HG03520 (cell line): ENCODE data around the gene NNAT.

ENCODE experiments used
- ATAC-seq: cut with Tn5 transposase; IDR thresholded peaks from one replicate; pipeline ENCODE4 v1.9.1; 2021; ENCODE audit warnings: mild to moderate bottlenecking, moderate library complexity; ENCODE audit not compliant: unreplicated experiment

The NNAT gene

DNA sequence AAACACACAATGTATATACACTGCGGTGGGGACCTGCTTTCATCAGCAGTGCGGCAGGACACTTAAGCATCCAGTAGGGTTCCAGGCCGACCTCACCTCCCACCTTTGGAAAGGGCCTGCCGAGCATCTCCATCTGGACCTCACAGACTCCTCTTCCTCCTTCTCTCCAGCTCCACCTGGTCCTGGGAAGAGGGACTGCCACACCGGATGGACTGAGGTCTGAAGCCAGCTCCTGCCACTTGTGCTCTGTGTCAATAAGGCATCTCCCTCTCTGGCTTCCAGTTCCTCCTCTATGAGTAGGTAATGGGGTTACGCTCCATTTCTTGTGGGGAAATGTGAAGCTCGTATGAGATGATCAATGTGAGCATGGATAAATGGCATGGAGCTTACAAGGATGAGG, 19.1 kb upstream of the NNAT start:
- ATAC-seq = no peak

- ATAC-seq = no peak
Observed at GRCh38 chr20:37502654-37503053, 18.4 kb upstream of the NNAT start.

DNA sequence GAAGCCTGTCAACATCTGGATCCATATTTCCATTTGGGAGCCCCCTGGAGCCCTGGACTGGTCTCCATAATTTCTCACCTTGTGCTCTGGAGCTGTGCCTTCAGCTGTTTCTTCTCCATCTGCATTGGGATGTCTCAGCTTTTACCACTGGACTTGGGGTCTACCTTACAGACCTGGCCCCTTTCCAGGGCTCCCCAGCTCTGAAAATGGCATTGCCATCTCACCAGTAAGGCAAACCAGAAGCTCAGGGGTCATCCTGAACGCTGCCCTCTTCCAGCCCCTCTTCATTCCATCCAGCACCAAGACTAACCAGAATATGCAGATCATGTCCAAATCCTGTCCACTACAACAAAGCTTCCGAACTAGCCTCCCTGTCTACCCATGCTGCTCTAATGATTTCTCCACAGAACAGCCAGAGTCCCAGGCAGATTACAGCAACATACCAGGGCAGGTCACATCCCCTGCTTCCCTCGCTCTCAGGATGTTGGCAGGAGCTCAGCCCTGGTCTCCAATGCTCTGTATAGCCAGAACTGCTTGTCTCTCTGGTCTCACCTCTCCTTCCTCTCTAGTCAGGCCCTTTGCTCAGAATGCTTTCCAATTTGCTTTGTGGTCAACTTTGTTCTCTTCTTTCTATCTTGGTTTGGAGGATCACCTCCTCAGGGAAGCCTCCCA, 17.7 kb upstream of the NNAT start:
- ATAC-seq = no peak

- ATAC-seq = no peak
Observed at GRCh38 chr20:37504404-37505096, 16.5 kb upstream of the NNAT start.

DNA sequence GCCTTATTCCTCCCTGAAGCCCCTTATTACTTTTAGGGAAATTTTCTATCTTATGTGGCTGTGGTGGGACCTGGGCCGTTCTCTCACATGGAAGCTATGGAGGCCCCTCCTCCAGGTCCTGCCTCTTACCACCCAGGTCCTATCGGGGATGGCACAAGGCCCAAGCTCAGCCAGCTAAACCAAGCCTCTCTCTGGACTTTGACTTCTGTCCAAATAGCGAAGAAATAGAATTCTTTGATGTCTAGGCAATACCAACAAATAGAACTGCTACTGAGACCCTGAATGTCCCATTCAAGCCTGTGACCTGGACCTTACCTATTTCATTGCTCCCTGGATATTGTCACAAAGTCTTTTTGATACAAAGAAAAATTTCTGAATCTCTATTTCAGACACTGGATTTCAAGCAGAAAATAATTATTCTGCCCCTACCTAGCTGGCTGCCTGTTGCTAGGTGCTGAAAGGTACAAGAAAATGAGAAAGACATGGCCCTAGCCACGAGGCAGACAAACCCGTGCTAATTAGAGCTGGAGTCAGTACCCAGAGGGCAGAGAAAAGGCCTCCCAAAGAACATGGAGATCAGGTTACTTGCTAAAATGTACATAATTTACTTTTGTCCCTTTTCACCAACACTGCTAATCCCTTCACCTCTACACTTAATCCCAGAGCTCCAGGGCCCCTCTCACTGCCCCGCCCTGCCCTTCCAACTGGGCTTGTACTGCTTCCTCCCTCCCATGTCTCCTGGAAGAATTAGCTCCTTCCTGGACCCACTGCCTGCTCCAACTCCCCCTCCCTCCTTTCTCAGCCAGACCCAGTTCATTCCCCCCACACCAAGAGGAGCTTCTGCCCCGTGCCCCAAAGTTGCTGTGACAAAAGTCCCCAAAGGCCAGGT, 15.5 kb upstream of the NNAT start:
- ATAC-seq = no peak

DNA sequence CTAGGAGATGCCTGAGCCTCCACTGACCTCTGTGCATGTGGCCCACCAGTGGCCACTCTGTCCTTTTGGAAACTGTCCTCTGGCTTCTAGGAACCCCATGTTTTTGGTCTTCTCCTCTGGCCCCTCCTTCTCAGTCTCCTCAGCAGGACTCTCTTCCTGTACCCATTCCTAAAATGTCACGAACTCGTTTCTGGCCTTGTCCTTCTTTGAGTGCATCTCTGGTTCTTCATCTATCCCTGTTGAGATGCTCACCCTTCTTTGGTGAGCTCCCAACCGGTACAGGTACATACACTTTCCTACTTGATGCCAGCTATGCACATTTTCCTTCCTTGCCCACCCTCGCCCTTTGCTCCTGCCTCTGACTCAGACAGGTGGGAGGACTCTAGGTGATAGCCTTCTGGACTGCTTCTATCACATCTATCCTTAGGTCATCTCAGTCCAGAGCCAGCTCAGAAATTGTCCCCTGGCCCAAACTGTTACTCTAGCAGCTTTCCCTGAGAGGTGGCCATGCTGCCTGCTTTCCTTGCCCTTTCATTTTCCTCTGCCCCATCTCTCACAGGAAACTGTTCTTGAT, 14.8 kb upstream of the NNAT start:
- no peak for ATAC-seq

- ATAC-seq = no peak
Observed at GRCh38 chr20:37510226-37510625, 10.8 kb upstream of the NNAT start.

- no peak for ATAC-seq
Observed at GRCh38 chr20:37511610-37512275, 9.3 kb upstream of the NNAT start.

DNA sequence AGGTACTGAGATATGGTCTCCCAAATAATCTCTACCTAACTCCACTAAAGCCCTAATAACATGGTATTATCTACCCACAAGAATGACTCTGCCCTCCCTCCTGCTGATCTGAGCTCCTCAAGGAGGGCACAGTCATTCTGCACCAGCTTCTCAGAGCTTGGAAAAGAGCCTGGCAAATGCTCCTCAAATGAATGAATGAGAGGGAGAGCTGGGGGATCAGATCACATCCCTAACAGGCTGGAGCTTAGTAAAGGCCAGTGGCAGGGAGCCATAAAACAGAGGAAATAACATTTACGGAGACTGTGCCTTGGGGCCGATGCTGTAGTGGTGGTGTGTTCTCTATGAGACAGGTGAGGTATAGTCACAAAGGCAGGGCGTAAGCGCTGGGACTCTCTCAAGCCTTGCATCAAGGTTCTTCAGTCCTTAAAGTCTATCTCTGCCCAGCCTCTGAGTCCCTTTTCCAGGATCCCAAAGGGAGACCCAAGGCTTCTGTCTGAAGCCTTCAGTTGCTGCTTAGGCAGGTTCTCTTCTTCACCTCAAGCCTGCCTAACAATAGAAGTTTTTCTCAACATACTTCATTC, 7.2 kb upstream of the NNAT start:
- no peak for ATAC-seq

GRCh38 chr20:37515876-37516275, 5.2 kb upstream of the NNAT start:
- no peak for ATAC-seq

- ATAC-seq = no peak
Observed at GRCh38 chr20:37516811-37517750, 4.0 kb upstream of the NNAT start.

DNA sequence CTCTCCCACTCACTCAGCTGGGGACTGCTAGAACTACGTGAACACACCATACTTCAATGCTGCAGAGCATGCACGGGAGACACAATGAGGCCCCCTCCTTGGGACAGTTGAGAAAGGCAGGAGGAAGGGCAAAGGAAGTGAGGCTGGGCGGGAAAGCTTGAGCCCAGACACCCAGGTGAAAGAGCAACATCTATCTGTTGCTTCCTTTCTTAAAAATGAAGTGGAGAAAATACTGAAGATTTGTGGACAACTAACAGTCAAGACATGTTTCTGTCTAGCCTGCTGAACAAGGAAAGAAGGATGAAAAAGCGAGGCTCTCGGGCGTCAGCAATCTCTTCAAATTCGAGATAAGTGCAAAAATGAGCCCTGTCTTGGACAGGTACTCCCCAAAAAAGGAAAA, 3.0 kb upstream of the NNAT start:
- no peak for ATAC-seq

- no peak for ATAC-seq
Observed at GRCh38 chr20:37518606-37519507, 2.2 kb upstream of the NNAT start.

DNA sequence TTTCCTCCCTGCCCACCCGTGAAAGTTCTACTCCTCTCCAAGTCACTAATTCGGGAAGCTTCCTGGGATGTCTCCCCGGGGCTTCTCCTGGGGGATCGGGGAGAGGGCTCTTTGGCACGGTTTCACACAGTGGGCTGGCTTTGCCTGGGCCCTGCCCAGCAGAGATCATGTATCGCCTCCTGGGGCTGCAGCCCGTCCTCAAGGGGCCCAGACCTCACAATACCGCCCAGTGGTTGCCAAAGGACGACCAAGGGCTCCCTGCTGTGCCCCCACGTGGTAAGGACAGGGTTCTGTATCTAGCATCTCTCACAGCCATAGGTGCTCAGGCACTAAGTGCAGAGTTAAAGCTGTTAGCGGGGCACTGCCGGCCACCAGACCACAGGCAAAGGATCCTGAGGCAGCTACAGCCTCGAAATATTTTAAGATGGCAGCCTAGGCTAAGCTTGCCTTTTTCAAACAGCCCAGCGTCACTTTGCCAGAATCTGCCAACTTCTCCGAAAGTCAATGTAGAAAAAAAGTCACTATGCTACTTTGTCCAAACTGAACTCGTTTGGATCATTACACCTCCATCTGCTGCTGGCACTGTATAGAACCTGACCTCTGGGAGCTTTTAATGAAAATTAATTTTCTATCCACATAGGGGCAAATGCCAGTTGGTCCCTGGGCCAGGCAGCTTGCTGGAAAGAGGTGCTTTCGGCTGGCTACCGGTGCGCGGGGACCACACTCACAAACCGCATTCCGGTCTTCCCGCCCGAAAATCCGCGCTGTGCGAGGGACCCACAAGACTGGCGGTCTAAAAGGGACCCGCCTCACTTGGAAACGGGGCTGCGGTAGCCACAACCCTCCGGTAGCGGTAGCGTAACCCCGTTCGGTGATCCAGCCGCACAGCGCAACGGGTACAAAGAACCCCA, 1.3 kb upstream of the NNAT start:
- ATAC-seq = no peak

DNA sequence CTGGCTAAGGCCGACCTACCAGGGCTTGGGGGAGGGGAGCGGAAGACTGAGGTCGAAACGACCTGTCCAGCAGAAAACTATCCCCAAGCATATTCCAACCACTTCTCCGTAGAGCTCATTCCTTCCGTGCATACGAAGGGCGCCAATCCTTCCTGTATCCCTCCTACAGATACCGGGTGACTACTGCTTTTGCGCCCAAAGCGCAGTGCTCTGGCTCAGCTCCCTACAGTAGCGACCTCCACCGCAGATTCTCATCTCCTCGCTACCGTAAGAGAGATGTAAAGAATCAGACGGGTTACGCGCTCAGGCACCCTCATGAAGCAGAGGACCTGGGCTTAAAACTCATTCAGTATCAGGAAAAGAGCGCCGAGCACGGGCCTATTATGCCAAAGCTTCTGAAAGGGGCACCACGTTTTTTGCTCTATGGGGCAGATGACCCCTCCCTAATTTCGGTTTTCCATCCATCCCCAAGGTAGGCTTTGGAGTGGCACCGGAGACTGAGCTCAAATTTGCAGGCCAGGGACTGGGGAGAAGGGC, 563 bp upstream of the NNAT start:
- ATAC-seq = no peak

- ATAC-seq = no peak
Observed at GRCh38 chr20:37522260-37523011, 1.4 kb downstream of the NNAT start.
